Kidney epithelial cell (primary cell): Measurements from ENCODE around the gene EFCAB7. TPM values are rescaled to one million over a fixed set of nuclear protein-coding genes. Genes with fewer than 3 reads are reported as not detected.

ENCODE experiments used
- DNase-seq: peaks from one replicate; pipeline ENCODE4 v3.0.0-alpha.2; 2010; ENCODE audit warnings: low read depth
- H3K27me3 ChIP-seq: 2 replicates; pipeline ENCODE4 v1.6.0; 2011; ENCODE audit warnings: low read length; ENCODE audit not compliant: control insufficient read depth, insufficient read depth
- H3K36me3 ChIP-seq: 2 replicates; pipeline ENCODE4 v1.5.1; 2011; ENCODE audit warnings: low read length; ENCODE audit not compliant: control insufficient read depth, insufficient read depth
- H3K4me3 ChIP-seq: 2 replicates; pipeline ENCODE4 v1.5.1; 2011; ENCODE audit warnings: low read depth, mild to moderate bottlenecking, control low read depth, low read length
- total RNA-seq: library from RNA; depleted of rRNA; stranded (reverse); fragments of >200 nt; gene quantifications from 2 replicates; pipeline ENCODE4 v1.2.3, GENCODE V29; 2015
- TF ChIP-seq, protein P1 (sequence below): IDR thresholded peaks from 2 replicates; pipeline ENCODE4 v1.5.1; 2011; ENCODE audit warnings: mild to moderate bottlenecking, moderate library complexity, low read length, control low read depth, inconsistent platforms; ENCODE audit not compliant: insufficient read depth, poor library complexity, severe bottlenecking

Gene EFCAB7
- total RNA-seq, 1 donor from 2014 or later = 3.8 TPM

GRCh38 chr1:63555480-63555879 lies 32.2 kb downstream of the EFCAB7 start:
- Histone ChIP-seq H3K4me3 (no peak overlapping the region), H3K36me3 (no peaks in the 10 kb centered on the region), H3K27me3 (no peaks in the 10 kb centered on the region)
- DNase-seq = no peak
- TF ChIP-seq, protein P1, sequence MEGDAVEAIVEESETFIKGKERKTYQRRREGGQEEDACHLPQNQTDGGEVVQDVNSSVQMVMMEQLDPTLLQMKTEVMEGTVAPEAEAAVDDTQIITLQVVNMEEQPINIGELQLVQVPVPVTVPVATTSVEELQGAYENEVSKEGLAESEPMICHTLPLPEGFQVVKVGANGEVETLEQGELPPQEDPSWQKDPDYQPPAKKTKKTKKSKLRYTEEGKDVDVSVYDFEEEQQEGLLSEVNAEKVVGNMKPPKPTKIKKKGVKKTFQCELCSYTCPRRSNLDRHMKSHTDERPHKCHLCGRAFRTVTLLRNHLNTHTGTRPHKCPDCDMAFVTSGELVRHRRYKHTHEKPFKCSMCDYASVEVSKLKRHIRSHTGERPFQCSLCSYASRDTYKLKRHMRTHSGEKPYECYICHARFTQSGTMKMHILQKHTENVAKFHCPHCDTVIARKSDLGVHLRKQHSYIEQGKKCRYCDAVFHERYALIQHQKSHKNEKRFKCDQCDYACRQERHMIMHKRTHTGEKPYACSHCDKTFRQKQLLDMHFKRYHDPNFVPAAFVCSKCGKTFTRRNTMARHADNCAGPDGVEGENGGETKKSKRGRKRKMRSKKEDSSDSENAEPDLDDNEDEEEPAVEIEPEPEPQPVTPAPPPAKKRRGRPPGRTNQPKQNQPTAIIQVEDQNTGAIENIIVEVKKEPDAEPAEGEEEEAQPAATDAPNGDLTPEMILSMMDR = no peak

GRCh38 chr1:63557365-63557987 lies 34.2 kb downstream of the EFCAB7 start:
- Histone ChIP-seq H3K27me3 (no peaks in the 10 kb centered on the region), H3K36me3 (no peaks in the 10 kb centered on the region), H3K4me3 (no peak overlapping the region)
- no peak for DNase-seq
- TF ChIP-seq, protein P1 = peak; percentile 68

GRCh38 chr1:63559357-63559756 lies 36.0 kb downstream of the EFCAB7 start:
- Histone ChIP-seq H3K36me3 (no peaks in the 10 kb centered on the region), H3K27me3 (no peaks in the 10 kb centered on the region), H3K4me3 (no peak overlapping the region)
- DNase-seq = no peak
- TF ChIP-seq, protein P1 = no peak

DNA sequence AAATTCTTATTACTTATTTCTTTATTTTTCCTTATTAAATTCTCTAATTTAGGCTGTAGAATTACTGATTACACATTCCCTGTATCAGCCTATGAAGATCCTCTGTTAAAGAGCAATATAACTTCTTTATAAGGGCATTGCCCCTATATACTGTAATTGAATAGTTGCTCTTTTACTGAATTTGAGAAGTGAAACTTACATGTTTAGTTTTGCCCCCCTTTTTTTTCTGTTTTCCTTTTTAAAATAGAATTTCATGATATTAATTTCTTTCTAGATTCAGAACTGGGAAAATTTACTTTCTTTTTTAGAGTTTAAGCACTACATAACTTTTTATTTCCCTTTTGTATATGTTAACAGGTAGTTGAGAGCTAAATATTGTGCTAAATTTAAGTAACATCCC lies 40.4 kb downstream of the EFCAB7 start:
- Histone ChIP-seq H3K27me3 (no peaks in the 10 kb centered on the region), H3K36me3 (no peaks in the 10 kb centered on the region), H3K4me3 (no peak overlapping the region)
- no peak for DNase-seq
- TF ChIP-seq, protein P1 = no peak

DNA sequence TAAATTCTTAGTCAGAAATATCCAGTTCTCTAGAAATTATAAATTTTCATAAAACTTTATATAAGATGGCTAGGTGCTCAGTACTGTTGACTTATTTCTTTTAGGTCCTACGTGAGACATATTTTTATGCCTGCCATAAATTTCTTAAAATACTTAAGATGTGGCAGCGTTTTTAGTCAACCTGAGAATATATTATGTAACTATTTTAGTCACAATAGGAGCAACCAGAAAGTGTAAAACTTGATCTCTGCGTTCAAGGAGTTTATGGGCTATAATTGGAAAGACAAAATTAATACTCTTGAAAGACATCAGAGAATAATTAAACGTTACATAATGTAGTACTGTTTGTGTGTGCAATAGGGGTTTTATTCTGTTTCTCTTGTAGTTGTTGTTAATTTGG lies 45.7 kb downstream of the EFCAB7 start:
- Histone ChIP-seq H3K27me3 (no peaks in the 10 kb centered on the region), H3K36me3 (no peaks in the 10 kb centered on the region), H3K4me3 (no peak overlapping the region)
- TF ChIP-seq, protein P1 = no peak
- no peak for DNase-seq
